NCI-H524 (cell line): Measurements from ENCODE around the gene NAALADL2.
A peak's percentile ranks its signal among the peaks of the same experiment; 100 is the strongest.
"Not testable (repeated sequence)": the region's sequence is repeated elsewhere in the genome, so short reads cannot be mapped to it uniquely, and the experiment has no call there.

Experiments used
- DNase-seq, 2 experiments: peaks; one replicate each; lab custom pipeline; 2025; lab: John Stamatoyannopoulos, UW

NAALADL2 gene

DNA sequence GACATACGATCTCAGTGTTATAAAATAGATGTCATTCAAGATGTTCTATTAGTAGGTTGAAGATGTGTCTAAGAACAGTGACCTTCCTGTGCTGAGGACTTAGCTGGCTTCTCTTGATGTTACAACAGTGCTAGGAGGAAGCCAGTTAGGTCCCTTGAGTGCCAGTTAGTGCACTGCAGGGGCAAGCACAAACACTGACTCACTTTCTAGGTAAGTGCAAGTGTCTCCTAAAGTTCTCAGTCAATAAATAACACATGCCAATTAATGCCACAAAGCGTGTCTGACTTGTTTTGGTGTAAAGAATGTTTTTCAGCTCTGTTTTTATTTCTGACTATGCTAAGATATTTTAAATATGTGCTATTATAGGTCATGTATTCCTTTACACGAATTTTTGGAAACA, 211.8 kb downstream of the NAALADL2 start:
- no peak for DNase-seq

DNA sequence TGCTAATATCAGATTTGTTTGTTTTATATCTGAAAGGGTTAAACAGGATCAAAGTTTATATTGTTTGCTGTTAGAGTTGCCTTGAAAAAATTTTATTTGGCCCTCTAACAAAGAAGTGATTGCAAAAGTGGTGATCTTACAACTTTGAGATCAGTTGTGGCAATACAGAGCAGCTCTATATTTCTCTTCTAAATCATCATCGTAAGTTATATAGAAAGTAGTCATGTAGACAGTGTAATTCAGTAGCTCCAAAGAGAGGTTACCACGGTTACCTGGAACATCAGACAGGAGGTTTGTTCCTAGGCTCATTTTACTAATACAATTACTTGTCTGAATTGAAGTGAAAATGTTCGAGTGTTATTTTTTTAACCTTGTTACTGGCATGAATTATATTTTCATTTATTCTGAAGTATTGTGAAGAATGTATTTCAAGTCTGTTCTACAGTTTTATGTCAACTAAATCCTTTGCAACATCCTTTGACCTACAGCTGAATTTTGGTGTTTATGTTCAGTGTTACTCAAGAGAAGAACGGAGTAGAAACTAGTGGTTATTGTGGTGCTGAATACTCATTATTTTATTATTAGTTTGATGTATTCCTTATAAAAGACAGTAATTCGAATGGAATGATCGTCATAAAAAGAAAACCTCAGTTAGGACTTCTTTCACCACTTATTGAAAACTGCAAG, 214.2 kb downstream of the NAALADL2 start:
- peak in 1 of 2 experiments; percentile 48 for DNase-seq

DNA sequence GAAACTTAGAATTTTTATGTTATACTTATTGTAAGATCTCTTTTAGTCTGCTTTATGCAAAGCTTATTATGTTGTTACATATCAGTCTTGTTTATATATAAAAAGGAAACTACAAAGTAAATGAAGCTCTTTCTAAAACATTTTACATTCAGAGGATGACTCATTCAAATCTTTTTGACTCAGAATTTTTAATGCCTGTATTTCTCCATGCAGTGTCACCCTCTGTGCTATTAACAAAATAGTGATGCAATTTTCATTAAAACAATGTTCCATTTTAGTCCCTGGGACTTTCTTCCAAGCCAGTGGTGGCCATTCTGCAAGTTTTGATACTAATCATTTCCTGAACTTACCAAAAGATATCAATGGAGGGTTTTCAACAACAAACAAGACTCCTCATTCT, 216.1 kb downstream of the NAALADL2 start:
- no peak for DNase-seq

DNA sequence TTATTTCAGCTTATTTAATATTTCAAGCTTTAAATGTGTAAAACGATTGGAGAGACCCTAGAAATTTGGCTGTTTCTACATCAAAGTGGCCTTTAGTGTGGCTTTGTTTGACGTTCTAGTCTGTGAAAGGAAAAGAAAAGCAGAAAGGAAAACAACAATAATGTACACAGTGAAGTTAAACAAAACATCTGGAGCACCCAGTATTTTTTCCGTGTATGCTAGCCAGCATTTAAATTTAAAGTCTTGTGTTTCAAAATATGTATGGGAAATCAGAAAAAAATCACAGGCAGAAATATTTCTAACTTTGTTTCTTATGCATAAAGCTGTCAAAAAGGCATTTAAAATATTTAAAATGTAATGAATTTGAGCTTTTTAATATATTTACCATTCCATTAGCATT, 218.1 kb downstream of the NAALADL2 start:
- no peak for DNase-seq

GRCh38 chr3:175082631-175083030, 223.5 kb downstream of the NAALADL2 start:
- peak; percentile 66 to 87 for DNase-seq

- DNase-seq, result not testable (repeated sequence)
Observed at GRCh38 chr3:175087128-175087527, 228.0 kb downstream of the NAALADL2 start.

- DNase-seq, result no peak
Observed at GRCh38 chr3:175088766-175089380, 229.7 kb downstream of the NAALADL2 start.

- no peak for DNase-seq
Observed at GRCh38 chr3:175091426-175092114, 232.4 kb downstream of the NAALADL2 start.

DNA sequence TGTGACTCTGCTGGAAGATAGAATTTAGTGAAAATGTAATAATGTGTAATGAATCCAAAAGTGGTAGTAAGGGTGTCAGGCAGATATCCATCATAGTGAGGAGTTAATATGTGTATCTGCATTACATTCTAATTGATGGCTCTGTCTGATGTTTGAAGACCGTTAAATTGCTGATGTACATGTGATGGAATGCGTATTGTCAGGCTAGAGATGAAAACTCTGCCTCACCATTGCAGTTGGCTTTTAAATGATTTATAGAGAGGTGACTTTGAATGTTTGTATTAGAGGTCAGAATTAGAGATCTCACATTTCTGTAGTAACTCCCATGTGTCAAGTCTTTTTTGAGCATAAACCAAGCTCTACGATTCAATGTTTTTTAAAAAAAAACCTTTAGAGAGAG, 234.6 kb downstream of the NAALADL2 start:
- no peak for DNase-seq

- DNase-seq, result no peak
Observed at GRCh38 chr3:175094344-175094743, 235.2 kb downstream of the NAALADL2 start.

DNA sequence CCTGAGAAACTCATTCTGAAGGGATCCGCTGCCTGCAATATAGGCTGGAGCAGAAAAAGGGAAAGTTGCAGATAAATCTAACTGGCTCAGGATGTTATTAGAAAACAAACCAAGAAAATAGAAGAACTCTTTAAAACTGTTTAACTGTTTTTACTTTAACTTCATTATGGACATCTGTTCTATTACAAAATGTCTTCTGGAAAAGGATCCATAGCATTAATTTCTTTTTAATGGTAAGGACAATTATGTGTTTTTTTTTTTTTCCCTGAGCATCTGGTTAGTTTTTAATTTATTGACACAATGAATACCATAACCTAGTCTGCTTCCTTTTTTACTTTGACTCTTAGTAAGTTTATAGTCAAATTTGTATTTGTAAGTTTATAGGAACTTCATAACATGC, 239.5 kb downstream of the NAALADL2 start:
- DNase-seq, result no peak

- DNase-seq, result no peak
Observed at GRCh38 chr3:175102161-175102560, 243.0 kb downstream of the NAALADL2 start.

DNA sequence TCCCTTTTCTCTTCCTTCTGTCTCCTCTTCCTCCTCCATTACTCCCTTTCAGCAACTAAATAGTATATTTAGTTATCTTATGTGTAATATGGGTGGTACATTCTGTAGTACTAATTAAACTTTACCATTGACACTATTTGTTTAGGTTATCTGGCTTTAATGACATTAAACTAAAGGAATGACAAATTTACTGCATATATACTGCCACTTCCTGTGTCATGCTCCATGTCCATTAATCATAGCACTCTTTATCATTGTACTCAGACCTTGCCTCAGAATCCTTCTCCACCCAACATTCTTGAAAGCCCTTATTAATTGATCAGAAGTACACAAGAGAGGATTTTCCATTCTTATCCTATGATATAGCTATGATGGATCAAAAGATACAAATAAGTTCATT, 244.2 kb downstream of the NAALADL2 start:
- no peak for DNase-seq

GRCh38 chr3:175105066-175105465, 245.9 kb downstream of the NAALADL2 start:
- no peak for DNase-seq

DNA sequence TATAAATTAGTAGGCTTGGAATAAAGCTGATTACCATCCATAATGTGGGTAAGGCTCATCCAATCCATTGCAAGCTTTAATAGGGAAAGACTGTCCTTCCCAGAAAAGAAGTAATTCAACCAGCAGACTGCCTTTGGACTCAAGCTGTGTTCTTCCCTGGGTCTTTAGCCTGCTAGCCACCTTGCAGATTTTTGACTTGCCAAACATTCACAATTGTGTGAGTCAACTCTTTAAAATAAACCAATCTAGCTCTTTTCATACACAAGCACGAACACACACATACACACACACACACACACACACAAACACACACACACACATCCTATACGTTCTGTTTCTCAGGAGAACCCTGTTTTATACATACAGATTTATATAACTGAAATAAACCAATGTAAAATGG, 248.1 kb downstream of the NAALADL2 start:
- DNase-seq, result no peak

DNA sequence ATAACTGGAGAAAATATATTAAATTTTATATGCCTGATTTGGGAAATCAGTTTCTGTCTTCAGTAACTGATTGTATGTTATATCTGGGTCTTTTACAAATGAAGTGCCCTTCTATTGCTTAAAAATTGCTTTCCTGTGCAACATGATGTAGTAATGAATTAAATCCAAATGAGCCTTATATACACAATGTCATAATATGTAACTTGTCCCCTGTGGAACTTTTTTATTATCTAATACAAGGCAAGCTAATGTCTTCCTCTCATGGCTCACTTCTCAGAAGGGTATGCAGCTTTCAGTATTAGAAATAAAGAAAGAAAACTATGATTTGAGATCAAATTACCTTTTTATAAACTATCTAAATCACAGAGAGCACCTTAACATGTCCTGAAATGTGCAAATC, 248.9 kb downstream of the NAALADL2 start:
- no peak for DNase-seq

- DNase-seq, result no peak
Observed at GRCh38 chr3:175108613-175109151, 249.5 kb downstream of the NAALADL2 start.

DNA sequence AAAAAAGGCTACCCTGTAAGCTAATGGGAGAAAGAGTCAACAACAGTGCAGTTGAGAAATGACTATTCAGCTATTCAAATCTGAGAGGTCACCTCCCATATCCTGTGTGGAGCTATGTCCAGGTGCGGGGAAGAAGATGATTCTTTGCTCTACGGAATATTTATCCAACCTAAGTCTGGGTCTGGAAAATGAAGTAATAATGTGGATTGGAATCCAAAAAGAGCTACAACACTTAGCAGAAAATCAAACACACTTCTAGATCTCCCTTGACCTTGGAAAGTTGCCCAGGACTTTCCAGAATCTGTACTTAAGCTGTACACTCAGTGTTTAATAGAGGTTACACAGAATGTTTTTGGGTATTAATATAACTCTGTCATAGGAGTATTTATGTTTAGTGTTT, 251.9 kb downstream of the NAALADL2 start:
- no peak for DNase-seq

GRCh38 chr3:175118382-175118941, 259.3 kb downstream of the NAALADL2 start:
- no peak for DNase-seq

- DNase-seq, result no peak
Observed at GRCh38 chr3:175121225-175121624, 262.1 kb downstream of the NAALADL2 start.

- no peak for DNase-seq
Observed at GRCh38 chr3:175127075-175127662, 268.0 kb downstream of the NAALADL2 start.

- DNase-seq, result no peak
Observed at GRCh38 chr3:175129126-175129525, 270.0 kb downstream of the NAALADL2 start.
